Neural cell (in vitro differentiated cells): ENCODE measurements around the gene CLDN22. TPM values are rescaled to one million over a fixed set of nuclear protein-coding genes. Genes with fewer than 3 reads are reported as not detected.

Experiments used
- H2AFZ ChIP-seq: fragments of 200-600, 300-800 bp; sonication (generic), shearing (Covaris generic); 2 replicates; pipeline ENCODE4 v1.6.0; 2014; ENCODE audit warnings: low read depth, mild to moderate bottlenecking, antibody characterized with exemption, low read length, moderate library complexity
- H3F3A ChIP-seq: fragments of 200-600 bp; shearing (Covaris generic); 2 replicates; pipeline ENCODE4 v1.6.1; 2016; ENCODE audit warnings: mild to moderate bottlenecking, moderate library complexity, mixed read lengths, antibody characterized with exemption, low read length; ENCODE audit not compliant: insufficient read depth, poor library complexity, severe bottlenecking
- H3K27ac ChIP-seq: fragments of 200-600, 300-800 bp; sonication (generic), shearing (Covaris generic); 2 replicates; pipeline ENCODE4 v1.5.1; 2014; ENCODE audit warnings: mild to moderate bottlenecking, low read length, moderate library complexity
- H3K27me3 ChIP-seq: fragments of 300-800, 200-600 bp; sonication (generic), shearing (Covaris generic); 2 replicates; pipeline ENCODE4 v1.6.0; 2014; ENCODE audit warnings: mild to moderate bottlenecking, low read depth, low read length, moderate library complexity; ENCODE audit not compliant: insufficient read depth
- H3K36me3 ChIP-seq: fragments of 300-800, 200-600 bp; sonication (generic), shearing (Covaris generic); 2 replicates; pipeline ENCODE4 v1.5.1; 2014; ENCODE audit warnings: mild to moderate bottlenecking, antibody characterized with exemption, low read length, moderate library complexity; ENCODE audit not compliant: insufficient read depth
- H3K4me2 ChIP-seq: fragments of 300-800, 200-600 bp; sonication (generic), shearing (Covaris generic); 2 replicates; pipeline ENCODE4 v1.6.0; 2014; ENCODE audit warnings: mild to moderate bottlenecking, low read length
- H3K4me3 ChIP-seq: fragments of 300-800, 200-600 bp; sonication (generic), shearing (Covaris generic); 2 replicates; pipeline ENCODE4 v1.5.1; 2014; ENCODE audit warnings: mild to moderate bottlenecking, low read length, moderate library complexity
- H3K79me2 ChIP-seq: fragments of 200-600 bp; shearing (Covaris generic); replicated peaks from 2 replicates; pipeline ENCODE4 v1.6.0; 2014; ENCODE audit warnings: mild to moderate bottlenecking, low read length, moderate library complexity; ENCODE audit not compliant: insufficient read depth
- H3K9ac ChIP-seq: fragments of 300-800, 200-600 bp; sonication (generic), shearing (Covaris generic); 2 replicates; pipeline ENCODE4 v1.6.1; 2016; ENCODE audit warnings: mild to moderate bottlenecking, low read length, mixed read lengths
- H3K9me2 ChIP-seq: fragments of 200-600 bp; shearing (Covaris generic); 2 replicates; pipeline ENCODE4 v1.6.1; 2016; ENCODE audit warnings: mild to moderate bottlenecking, low read length, mixed read lengths; ENCODE audit not compliant: insufficient read depth
- H3K9me3 ChIP-seq: fragments of 200-600, 300-800 bp; sonication (generic), shearing (Covaris generic); 2 replicates; pipeline ENCODE4 v1.6.1; 2016; ENCODE audit warnings: mild to moderate bottlenecking, mixed run types, low read length, moderate library complexity, mixed read lengths
- H4K20me1 ChIP-seq: fragments of 200-600 bp; shearing (Covaris generic); 2 replicates; pipeline ENCODE4 v1.6.1; 2016; ENCODE audit warnings: mild to moderate bottlenecking, mixed run types; ENCODE audit not compliant: insufficient read depth
- CTCF ChIP-seq: fragments of 450-650 bp; IDR thresholded peaks from 2 replicates; pipeline ENCODE4 v1.5.1; 2014; ENCODE audit warnings: antibody characterized with exemption, mild to moderate bottlenecking, moderate library complexity; ENCODE audit not compliant: poor library complexity, severe bottlenecking
- EP300 ChIP-seq: fragments of 450-650 bp; conservative IDR thresholded peaks from 2 replicates; pipeline ENCODE4 v1.6.1; 2014; ENCODE audit warnings: antibody characterized with exemption, mild to moderate bottlenecking, moderate library complexity; ENCODE audit not compliant: poor library complexity, severe bottlenecking
- EZH2 ChIP-seq: fragments of 200-600, 300-800 bp; shearing (Covaris generic), sonication (generic); IDR thresholded peaks from 2 replicates; pipeline ENCODE4 v1.6.1; 2014; ENCODE audit warnings: antibody characterized with exemption, low read length, borderline replicate concordance, mild to moderate bottlenecking; ENCODE audit not compliant: insufficient read depth, poor library complexity, severe bottlenecking
- MXI1 ChIP-seq: fragments of 450-650 bp; conservative IDR thresholded peaks from 2 replicates; pipeline ENCODE4 v1.6.1; 2014; ENCODE audit warnings: antibody characterized with exemption, mild to moderate bottlenecking; ENCODE audit not compliant: poor library complexity, severe bottlenecking
- POLR2AphosphoS5 ChIP-seq: IDR thresholded peaks from 2 replicates; pipeline ENCODE4 v1.6.1; 2012
- RAD21 ChIP-seq: fragments of 450-650 bp; conservative IDR thresholded peaks from 2 replicates; pipeline ENCODE4 v1.6.1; 2014; ENCODE audit warnings: antibody characterized with exemption, mild to moderate bottlenecking, moderate library complexity
- SMC3 ChIP-seq: fragments of 450-650 bp; conservative IDR thresholded peaks from 2 replicates; pipeline ENCODE4 v1.6.1; 2014; ENCODE audit warnings: antibody characterized with exemption, mild to moderate bottlenecking, moderate library complexity; ENCODE audit not compliant: poor library complexity
- TAF1 ChIP-seq: IDR thresholded peaks from 2 replicates; pipeline ENCODE4 v1.6.1; 2012; ENCODE audit warnings: low read depth
- polyA plus RNA-seq: library from polyadenylated mRNA; depleted of rRNA; stranded (reverse); fragments of >200 nt; gene quantifications from 2 replicates; pipeline ENCODE4 v1.2.3, GENCODE V29; 2014
- TF ChIP-seq, protein P1 (sequence below): IDR thresholded peaks from 2 replicates; pipeline ENCODE4 v1.6.1; 2012; ENCODE audit warnings: borderline replicate concordance

CLDN22 gene
- polyA plus RNA-seq, 1 donor from 2014 or later, result not detected

DNA sequence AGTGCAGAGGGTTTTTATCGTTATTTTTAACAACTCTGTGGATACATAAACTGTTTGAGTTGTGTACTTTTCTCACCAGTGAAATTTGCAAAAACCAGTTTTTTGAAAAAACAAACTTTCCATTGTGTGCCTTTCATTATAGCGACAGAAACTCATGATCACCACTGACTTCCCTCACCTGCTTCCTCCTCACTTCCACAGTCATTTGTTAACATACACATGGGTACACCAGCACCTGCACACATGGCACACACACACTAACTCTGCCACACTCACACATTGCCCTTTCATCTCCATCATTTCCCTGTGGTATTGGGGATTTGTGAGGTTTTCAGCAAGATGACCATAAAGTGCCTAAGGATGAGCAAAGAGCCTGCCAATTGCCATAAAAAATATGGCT lies 20.6 kb downstream of the CLDN22 start:
- Histone ChIP-seq H3K27me3 (no peaks in the 10 kb centered on the region), H4K20me1 (no peaks in the 10 kb centered on the region), H3K79me2 (no peaks in the 10 kb centered on the region), H3K27ac (no peak overlapping the region), H3K4me3 (no peak overlapping the region), H3K36me3 (no peaks in the 10 kb centered on the region), H3F3A (no peaks in the 10 kb centered on the region), H3K9me2 (no peaks in the 10 kb centered on the region), H3K9ac (no peak overlapping the region), H3K9me3 (no peaks in the 10 kb centered on the region), H2AFZ (no peak overlapping the region), H3K4me2 (no peak overlapping the region)
- TF ChIP-seq POLR2AphosphoS5, result no peak
- no peak for TF ChIP-seq RAD21
- TF ChIP-seq, protein P1, sequence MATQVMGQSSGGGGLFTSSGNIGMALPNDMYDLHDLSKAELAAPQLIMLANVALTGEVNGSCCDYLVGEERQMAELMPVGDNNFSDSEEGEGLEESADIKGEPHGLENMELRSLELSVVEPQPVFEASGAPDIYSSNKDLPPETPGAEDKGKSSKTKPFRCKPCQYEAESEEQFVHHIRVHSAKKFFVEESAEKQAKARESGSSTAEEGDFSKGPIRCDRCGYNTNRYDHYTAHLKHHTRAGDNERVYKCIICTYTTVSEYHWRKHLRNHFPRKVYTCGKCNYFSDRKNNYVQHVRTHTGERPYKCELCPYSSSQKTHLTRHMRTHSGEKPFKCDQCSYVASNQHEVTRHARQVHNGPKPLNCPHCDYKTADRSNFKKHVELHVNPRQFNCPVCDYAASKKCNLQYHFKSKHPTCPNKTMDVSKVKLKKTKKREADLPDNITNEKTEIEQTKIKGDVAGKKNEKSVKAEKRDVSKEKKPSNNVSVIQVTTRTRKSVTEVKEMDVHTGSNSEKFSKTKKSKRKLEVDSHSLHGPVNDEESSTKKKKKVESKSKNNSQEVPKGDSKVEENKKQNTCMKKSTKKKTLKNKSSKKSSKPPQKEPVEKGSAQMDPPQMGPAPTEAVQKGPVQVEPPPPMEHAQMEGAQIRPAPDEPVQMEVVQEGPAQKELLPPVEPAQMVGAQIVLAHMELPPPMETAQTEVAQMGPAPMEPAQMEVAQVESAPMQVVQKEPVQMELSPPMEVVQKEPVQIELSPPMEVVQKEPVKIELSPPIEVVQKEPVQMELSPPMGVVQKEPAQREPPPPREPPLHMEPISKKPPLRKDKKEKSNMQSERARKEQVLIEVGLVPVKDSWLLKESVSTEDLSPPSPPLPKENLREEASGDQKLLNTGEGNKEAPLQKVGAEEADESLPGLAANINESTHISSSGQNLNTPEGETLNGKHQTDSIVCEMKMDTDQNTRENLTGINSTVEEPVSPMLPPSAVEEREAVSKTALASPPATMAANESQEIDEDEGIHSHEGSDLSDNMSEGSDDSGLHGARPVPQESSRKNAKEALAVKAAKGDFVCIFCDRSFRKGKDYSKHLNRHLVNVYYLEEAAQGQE, result no peak
- TF ChIP-seq MXI1, result no peak
- no peak for TF ChIP-seq CTCF
- no peak for TF ChIP-seq EP300
- no peak for TF ChIP-seq EZH2
- TF ChIP-seq TAF1, result no peak
- no peak for TF ChIP-seq SMC3

DNA sequence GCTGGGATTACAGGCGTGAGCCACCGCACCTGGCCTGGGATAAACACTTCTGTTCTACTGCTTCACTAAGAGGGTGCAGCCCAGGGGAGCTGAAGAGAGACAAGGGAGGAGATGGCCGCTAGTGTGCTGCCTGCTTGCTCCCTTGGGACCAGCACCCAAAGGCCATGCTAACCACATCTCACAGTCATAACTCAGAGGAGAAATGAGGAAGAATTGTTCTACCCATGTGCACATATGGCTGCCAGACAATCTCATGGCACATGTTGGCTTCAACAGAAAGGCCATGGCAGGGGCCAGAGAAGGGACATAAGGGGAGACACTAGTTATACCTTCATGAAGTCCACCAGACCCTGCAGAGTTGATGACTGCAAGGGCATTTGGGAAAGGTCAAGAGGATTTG lies 22.4 kb downstream of the CLDN22 start:
- Histone ChIP-seq H3K79me2 (no peaks in the 10 kb centered on the region), H2AFZ (no peak overlapping the region), H3K4me2 (no peak overlapping the region), H4K20me1 (no peaks in the 10 kb centered on the region), H3K4me3 (no peak overlapping the region), H3K27me3 (no peaks in the 10 kb centered on the region), H3K9ac (no peak overlapping the region), H3F3A (no peaks in the 10 kb centered on the region), H3K9me3 (no peaks in the 10 kb centered on the region), H3K27ac (no peak overlapping the region), H3K9me2 (no peaks in the 10 kb centered on the region), H3K36me3 (no peaks in the 10 kb centered on the region)
- TF ChIP-seq EZH2 (no peak), SMC3 (no peak), RAD21 (no peak), EP300 (no peak), POLR2AphosphoS5 (no peak), MXI1 (no peak), TAF1 (no peak), CTCF (no peak)
- TF ChIP-seq, protein P1, result no peak
